Measurements from ENCODE around the gene RELCH. TPM values are rescaled to one million over a fixed set of nuclear protein-coding genes. Genes with fewer than 3 reads are reported as not detected.

The RELCH gene
- total and polyA plus RNA-seq, 7 donors: 3.5 to 13.4 (median 9.8) TPM

GRCh38 chr18:62151068-62151771, 35.8 kb upstream of the RELCH start:
- Histone ChIP-seq H3K36me3 (ENCODE audit: insufficient read depth in 1 of 2, low read depth in 1 of 2) (peaks cover 4 to 33% of the 10 kb centered on the region in 2 donors), H3K4me1 (no peaks in the 10 kb centered on the region), H3K27ac (no peak overlapping the region), H3K27me3 (ENCODE audit: insufficient read depth in 3 of 3, low read length in 2 of 3) (no peaks in the 10 kb centered on the region), H3K9me3 (no peaks in the 10 kb centered on the region), H3K4me3 (no peak overlapping the region)
- intact Hi-C loops (cut with DNase I): no loop called here
- TF ChIP-seq, protein P1, sequence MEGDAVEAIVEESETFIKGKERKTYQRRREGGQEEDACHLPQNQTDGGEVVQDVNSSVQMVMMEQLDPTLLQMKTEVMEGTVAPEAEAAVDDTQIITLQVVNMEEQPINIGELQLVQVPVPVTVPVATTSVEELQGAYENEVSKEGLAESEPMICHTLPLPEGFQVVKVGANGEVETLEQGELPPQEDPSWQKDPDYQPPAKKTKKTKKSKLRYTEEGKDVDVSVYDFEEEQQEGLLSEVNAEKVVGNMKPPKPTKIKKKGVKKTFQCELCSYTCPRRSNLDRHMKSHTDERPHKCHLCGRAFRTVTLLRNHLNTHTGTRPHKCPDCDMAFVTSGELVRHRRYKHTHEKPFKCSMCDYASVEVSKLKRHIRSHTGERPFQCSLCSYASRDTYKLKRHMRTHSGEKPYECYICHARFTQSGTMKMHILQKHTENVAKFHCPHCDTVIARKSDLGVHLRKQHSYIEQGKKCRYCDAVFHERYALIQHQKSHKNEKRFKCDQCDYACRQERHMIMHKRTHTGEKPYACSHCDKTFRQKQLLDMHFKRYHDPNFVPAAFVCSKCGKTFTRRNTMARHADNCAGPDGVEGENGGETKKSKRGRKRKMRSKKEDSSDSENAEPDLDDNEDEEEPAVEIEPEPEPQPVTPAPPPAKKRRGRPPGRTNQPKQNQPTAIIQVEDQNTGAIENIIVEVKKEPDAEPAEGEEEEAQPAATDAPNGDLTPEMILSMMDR (IDR thresholded peaks at IDR 0.05): no peak
- DNase-seq (no peak), ATAC-seq (no peak)
- 95% methylated on average over 9 of the region's 9 CpGs for WGBS, 3 donors

- H3K4me1 ChIP-seq: no peaks in the 10 kb centered on the region
- no peak for DNase-seq
- WGBS, 3 donors: 83 to 96% (median 86%) methylated on average over 1 of the region's 1 CpG
- TF ChIP-seq, protein P1 (IDR thresholded peaks at IDR 0.05): no peak
- ATAC-seq: no peak
- intact Hi-C loops (cut with DNase I): no loop called here
- H3K9me3 ChIP-seq: no peaks in the 10 kb centered on the region
- no peak overlapping the region for H3K27ac ChIP-seq
- peaks cover 4 to 45% of the 10 kb centered on the region in 2 donors for H3K36me3 ChIP-seq (ENCODE audit: insufficient read depth in 1 of 2, low read depth in 1 of 2)
- H3K4me3 ChIP-seq: no peak overlapping the region
- no peaks in the 10 kb centered on the region for H3K27me3 ChIP-seq (ENCODE audit: insufficient read depth in 3 of 3, low read length in 2 of 3)
These were observed 34.2 kb upstream of the RELCH start for GRCh38 chr18:62152844-62153243.

DNA sequence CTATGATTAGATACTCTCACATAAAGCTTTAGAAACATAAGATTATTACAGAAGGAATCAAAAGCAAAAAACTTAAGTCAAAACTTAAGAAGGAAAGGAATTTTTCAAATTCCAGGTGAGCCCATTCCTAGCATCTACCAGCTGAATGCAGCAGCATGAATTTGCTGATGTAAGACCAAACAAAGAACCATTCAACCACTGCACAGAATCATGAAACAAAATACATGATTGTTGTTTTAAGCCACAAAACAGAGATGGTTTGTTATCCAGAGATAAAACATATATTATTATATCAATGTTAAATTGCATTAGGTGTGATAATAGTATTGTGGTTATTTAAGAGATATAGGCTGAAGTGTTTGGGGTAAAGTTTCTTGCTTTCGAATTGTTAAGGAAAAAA, 29.2 kb upstream of the RELCH start:
- H3K4me3 ChIP-seq: no peak overlapping the region
- no peak overlapping the region for H3K27ac ChIP-seq
- WGBS, 3 donors: 93 to 100% (median 94%) methylated on average over 1 of the region's 1 CpG
- H3K4me1 ChIP-seq: no peaks in the 10 kb centered on the region
- no peak for DNase-seq
- H3K9me3 ChIP-seq: no peaks in the 10 kb centered on the region
- ATAC-seq: no peak
- intact Hi-C loops (cut with DNase I): no loop called here
- no peaks in the 10 kb centered on the region for H3K27me3 ChIP-seq (ENCODE audit: insufficient read depth in 3 of 3, low read length in 2 of 3)
- TF ChIP-seq, protein P1 (IDR thresholded peaks at IDR 0.05): no peak
- peaks cover 5 to 71% of the 10 kb centered on the region in 2 donors for H3K36me3 ChIP-seq (ENCODE audit: insufficient read depth in 1 of 2, low read depth in 1 of 2)

- Histone ChIP-seq H3K36me3 (ENCODE audit: insufficient read depth in 1 of 2, low read depth in 1 of 2) (peaks cover 5 to 19% of the 10 kb centered on the region in 2 donors), H3K9me3 (peaks cover 6% of the 10 kb centered on the region), H3K27ac (no peak overlapping the region), H3K27me3 (ENCODE audit: insufficient read depth in 3 of 3, low read length in 2 of 3) (no peaks in the 10 kb centered on the region), H3K4me3 (no peak overlapping the region), H3K4me1 (no peaks in the 10 kb centered on the region)
- ATAC-seq (no peak), DNase-seq (no peak)
- intact Hi-C loops (cut with DNase I): no loop called here
- TF ChIP-seq, protein P1 (IDR thresholded peaks at IDR 0.05): no peak
- WGBS, 3 donors: 92 to 97% (median 92%) methylated on average over 7 of the region's 7 CpGs
These were observed 22.7 kb upstream of the RELCH start for GRCh38 chr18:62164310-62164709.

Data from psoas muscle (tissue), 8 donors.